ENCODE measurements around the gene PTPRD.

DNA sequence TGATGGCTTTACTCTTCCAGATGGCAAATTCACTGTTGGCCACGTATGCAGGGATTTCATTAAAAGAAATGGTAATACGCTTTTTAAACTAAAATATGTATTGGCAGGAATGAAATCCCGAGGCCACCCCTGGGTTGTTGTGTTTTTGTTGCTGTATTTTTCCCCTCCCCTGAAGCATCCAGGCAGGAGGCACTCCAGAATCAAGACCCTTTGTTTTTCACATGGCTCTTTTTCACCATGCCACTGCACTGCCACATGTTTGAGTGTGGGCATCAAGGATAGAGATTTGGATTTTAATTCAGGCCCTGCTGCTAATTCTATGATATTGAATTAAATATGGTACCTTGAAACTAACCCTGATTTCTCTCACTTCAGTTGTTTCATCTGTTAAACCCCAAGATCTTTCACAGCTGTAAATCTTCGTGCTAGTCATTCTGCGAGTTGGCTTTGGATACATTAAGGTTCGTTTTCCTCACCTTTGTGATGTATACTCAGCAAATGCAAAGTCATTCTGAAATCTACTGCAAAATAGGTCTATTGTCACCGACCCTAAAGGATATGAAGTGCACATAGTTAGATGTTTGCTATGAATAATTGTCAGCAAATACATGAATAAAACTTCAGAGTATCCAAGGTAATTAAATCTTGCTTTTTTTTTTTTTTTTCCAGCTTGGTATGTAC is 533.4 kb downstream of the PTPRD start:
- TF ChIP-seq EZH2 (IDR thresholded peaks at IDR 0.05; ENCODE audit: borderline replicate concordance, insufficient read depth, low read depth, low read length, poor library complexity, severe bottlenecking), result no peak
- TF ChIP-seq, protein P1, sequence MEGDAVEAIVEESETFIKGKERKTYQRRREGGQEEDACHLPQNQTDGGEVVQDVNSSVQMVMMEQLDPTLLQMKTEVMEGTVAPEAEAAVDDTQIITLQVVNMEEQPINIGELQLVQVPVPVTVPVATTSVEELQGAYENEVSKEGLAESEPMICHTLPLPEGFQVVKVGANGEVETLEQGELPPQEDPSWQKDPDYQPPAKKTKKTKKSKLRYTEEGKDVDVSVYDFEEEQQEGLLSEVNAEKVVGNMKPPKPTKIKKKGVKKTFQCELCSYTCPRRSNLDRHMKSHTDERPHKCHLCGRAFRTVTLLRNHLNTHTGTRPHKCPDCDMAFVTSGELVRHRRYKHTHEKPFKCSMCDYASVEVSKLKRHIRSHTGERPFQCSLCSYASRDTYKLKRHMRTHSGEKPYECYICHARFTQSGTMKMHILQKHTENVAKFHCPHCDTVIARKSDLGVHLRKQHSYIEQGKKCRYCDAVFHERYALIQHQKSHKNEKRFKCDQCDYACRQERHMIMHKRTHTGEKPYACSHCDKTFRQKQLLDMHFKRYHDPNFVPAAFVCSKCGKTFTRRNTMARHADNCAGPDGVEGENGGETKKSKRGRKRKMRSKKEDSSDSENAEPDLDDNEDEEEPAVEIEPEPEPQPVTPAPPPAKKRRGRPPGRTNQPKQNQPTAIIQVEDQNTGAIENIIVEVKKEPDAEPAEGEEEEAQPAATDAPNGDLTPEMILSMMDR (IDR thresholded peaks at IDR 0.05), result no peak

Measured in B cell (primary cell).